A673 (cell line): Measurements from ENCODE around the gene ZC3H12D. TPM values are rescaled to one million over a fixed set of nuclear protein-coding genes. Genes with fewer than 3 reads are reported as not detected.

Source experiments
- BruUV-seq: library from RNA; stranded (reverse); fragments of 400-500 nt; replicated peaks from 2 replicates; lab custom pipeline; 2021; lab: Mats Ljungman, UMichigan
- CTCF ChIA-PET: fragments of 300-600 bp; sonication (Branson Sonifier 250); formaldehyde crosslinking; loops from one replicate; lab custom pipeline; 2022; ENCODE audit warnings: antibody characterized with exemption; lab: Charles Lee
- POLR2A ChIA-PET: fragments of 300-600 bp; sonication (Branson Sonifier 250); formaldehyde crosslinking; loops from one replicate; lab custom pipeline; 2022; ENCODE audit warnings: antibody characterized with exemption; ENCODE audit not compliant: low non-redundant PET; lab: Charles Lee
- DNase-seq: peaks from one replicate; pipeline ENCODE4 v3.0.0-alpha.2; 2015; ENCODE audit warnings: low spot score
- H3K27ac ChIP-seq: fragments of 200-600 bp; sonication (generic); 2 replicates; pipeline ENCODE4 v1.5.1; 2016; ENCODE audit warnings: mixed run types, low read depth, mild to moderate bottlenecking, mixed read lengths, antibody characterized with exemption, low read length; ENCODE audit not compliant: poor library complexity, severe bottlenecking
- H3K27me3 ChIP-seq: fragments of 200-600 bp; sonication (generic); replicated peaks from 2 replicates; pipeline ENCODE4 v1.6.1; 2017; ENCODE audit warnings: mixed run types, low read depth, mild to moderate bottlenecking, mixed read lengths, antibody characterized with exemption, low read length; ENCODE audit not compliant: insufficient read depth, poor library complexity
- H3K36me3 ChIP-seq: fragments of 200-600 bp; sonication (generic); 2 replicates; pipeline ENCODE4 v1.6.1; 2016; ENCODE audit warnings: mixed run types, mild to moderate bottlenecking, mixed read lengths, antibody characterized with exemption, low read length; ENCODE audit not compliant: insufficient read depth, poor library complexity, severe bottlenecking
- H3K4me1 ChIP-seq: fragments of 200-600 bp; sonication (generic); 2 replicates; pipeline ENCODE4 v1.6.1; 2017; ENCODE audit warnings: mixed run types, mild to moderate bottlenecking, mixed read lengths, antibody characterized with exemption, low read length; ENCODE audit not compliant: insufficient read depth, poor library complexity, severe bottlenecking
- H3K4me3 ChIP-seq: fragments of 200-600 bp; sonication (generic); 2 replicates; pipeline ENCODE4 v1.5.1; 2016; ENCODE audit warnings: low read depth, mixed run types, mild to moderate bottlenecking, mixed read lengths, low read length; ENCODE audit not compliant: poor library complexity, severe bottlenecking
- H3K9me3 ChIP-seq: fragments of 200-600 bp; sonication (generic); 2 replicates; pipeline ENCODE4 v1.6.1; 2016; ENCODE audit warnings: mixed run types, low read depth, mild to moderate bottlenecking, mixed read lengths, antibody characterized with exemption, low read length; ENCODE audit not compliant: poor library complexity, severe bottlenecking
- CTCF ChIP-seq: fragments of 300-800, 200-600 bp; sonication (generic); conservative IDR thresholded peaks from 2 replicates; pipeline ENCODE4 v1.5.1; 2017; ENCODE audit warnings: low read depth, mild to moderate bottlenecking, antibody characterized with exemption, low read length, moderate library complexity, mixed read lengths
- EZH2 ChIP-seq: fragments of 200-600 bp; sonication (generic); IDR thresholded peaks from 2 replicates; pipeline ENCODE4 v1.6.1; 2017; ENCODE audit warnings: borderline replicate concordance, low read depth, mild to moderate bottlenecking, mixed read lengths, antibody characterized with exemption, low read length; ENCODE audit not compliant: poor library complexity, severe bottlenecking
- intact Hi-C: fragments of 100-400 bp; cut with micrococcal nuclease; formaldehyde crosslinking; loops from one replicate; pipeline ENCODE4 v1.10.0; 2022; ENCODE audit not compliant: unreplicated experiment
- total RNA-seq: library from RNA; stranded (reverse); gene quantifications from 2 replicates; pipeline ENCODE4 v1.2.3, GENCODE V29; 2021

Gene ZC3H12D
- total RNA-seq, 1 experiment from 2014 or later: 0.30 TPM

GRCh38 chr6:149478631-149479314 lies 6.0 kb downstream of the ZC3H12D start:
- Histone ChIP-seq H3K4me3 (no peak overlapping the region), H3K36me3 (no peaks in the 10 kb centered on the region), H3K27me3 (no peaks in the 10 kb centered on the region), H3K4me1 (peaks cover 8% of the 10 kb centered on the region), H3K9me3 (no peaks in the 10 kb centered on the region), H3K27ac (no peak overlapping the region)
- TF ChIP-seq CTCF (no peak), EZH2 (no peak)
- CTCF ChIA-PET: no interaction called here
- POLR2A ChIA-PET: no interaction called here
- BruUV-seq: no TSS peak
- intact Hi-C loops: no loop called here
- DNase-seq: no peak

GRCh38 chr6:149477544-149477943 lies 7.3 kb downstream of the ZC3H12D start:
- Histone ChIP-seq H3K36me3 (no peaks in the 10 kb centered on the region), H3K27ac (no peak overlapping the region), H3K9me3 (no peaks in the 10 kb centered on the region), H3K4me1 (peaks cover 18% of the 10 kb centered on the region), H3K27me3 (no peaks in the 10 kb centered on the region), H3K4me3 (no peak overlapping the region)
- no peak for DNase-seq
- POLR2A ChIA-PET: no interaction called here
- intact Hi-C loops: no loop called here
- BruUV-seq: no TSS peak
- TF ChIP-seq CTCF: no peak
- no peak for TF ChIP-seq EZH2
- CTCF ChIA-PET: no interaction called here

GRCh38 chr6:149476789-149477455 lies 7.9 kb downstream of the ZC3H12D start:
- Histone ChIP-seq H3K27me3 (no peaks in the 10 kb centered on the region), H3K4me1 (peaks cover 15% of the 10 kb centered on the region), H3K4me3 (no peak overlapping the region), H3K27ac (no peak overlapping the region), H3K9me3 (no peaks in the 10 kb centered on the region), H3K36me3 (no peaks in the 10 kb centered on the region)
- ChIA-PET CTCF (no interaction called here), POLR2A (no interaction called here)
- no TSS peak for BruUV-seq
- no peak for DNase-seq
- TF ChIP-seq EZH2: no peak
- intact Hi-C loops: no loop called here
